AG09319 (cell line): ENCODE data around the gene RNF141.

Experiments used
- DNase-seq: peaks from one replicate; pipeline ENCODE4 v3.0.0-alpha.2; 2010; ENCODE audit warnings: low read depth; ENCODE audit errors: extremely low read depth
- TF ChIP-seq, protein P1 (sequence below): IDR thresholded peaks from 2 replicates; pipeline ENCODE4 v1.5.1; 2011; ENCODE audit warnings: low read depth, mild to moderate bottlenecking, inconsistent platforms, low read length, moderate library complexity

Gene RNF141

DNA sequence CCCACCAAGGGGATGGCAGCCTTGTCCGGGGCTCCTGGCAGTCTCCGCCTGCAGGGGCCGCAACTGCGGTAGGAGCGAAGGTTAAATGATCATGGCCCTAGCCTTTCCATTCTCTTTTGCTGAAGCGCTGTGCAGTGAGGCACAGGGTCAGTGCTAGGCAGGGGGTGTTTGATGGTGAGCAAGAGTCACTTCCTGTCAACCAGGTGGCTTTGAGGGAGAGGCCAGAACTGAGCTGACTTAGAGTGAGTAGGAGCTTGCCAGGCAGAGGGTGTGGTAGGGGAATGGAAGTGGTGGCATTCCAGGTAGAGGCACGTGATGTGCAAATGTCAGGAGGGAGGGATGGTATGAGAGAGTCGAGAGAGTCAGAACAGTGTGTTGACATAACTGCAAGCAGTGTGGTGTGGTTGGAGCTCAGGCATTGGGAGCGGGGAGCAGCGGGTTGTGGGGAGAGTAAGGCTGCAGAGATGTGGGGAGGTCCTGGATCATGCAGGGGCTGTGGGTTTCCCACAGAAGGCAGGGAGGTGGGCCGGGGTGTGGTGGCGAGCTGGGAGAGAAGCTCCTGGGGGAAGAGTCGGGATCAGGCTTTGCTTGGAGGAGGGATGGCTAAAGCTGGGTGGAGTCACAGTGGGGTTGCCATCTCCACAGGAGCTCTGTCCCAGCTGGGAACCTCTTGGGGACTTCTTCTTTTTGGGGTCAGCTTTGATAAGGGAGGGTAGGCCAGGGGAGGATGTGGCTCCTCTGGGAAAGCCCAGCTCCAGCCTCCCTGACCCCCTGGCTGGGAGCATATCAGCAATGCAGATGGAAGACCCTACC is 52.7 kb downstream of the RNF141 start:
- DNase-seq = no peak
- TF ChIP-seq, protein P1, sequence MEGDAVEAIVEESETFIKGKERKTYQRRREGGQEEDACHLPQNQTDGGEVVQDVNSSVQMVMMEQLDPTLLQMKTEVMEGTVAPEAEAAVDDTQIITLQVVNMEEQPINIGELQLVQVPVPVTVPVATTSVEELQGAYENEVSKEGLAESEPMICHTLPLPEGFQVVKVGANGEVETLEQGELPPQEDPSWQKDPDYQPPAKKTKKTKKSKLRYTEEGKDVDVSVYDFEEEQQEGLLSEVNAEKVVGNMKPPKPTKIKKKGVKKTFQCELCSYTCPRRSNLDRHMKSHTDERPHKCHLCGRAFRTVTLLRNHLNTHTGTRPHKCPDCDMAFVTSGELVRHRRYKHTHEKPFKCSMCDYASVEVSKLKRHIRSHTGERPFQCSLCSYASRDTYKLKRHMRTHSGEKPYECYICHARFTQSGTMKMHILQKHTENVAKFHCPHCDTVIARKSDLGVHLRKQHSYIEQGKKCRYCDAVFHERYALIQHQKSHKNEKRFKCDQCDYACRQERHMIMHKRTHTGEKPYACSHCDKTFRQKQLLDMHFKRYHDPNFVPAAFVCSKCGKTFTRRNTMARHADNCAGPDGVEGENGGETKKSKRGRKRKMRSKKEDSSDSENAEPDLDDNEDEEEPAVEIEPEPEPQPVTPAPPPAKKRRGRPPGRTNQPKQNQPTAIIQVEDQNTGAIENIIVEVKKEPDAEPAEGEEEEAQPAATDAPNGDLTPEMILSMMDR = no peak

DNA sequence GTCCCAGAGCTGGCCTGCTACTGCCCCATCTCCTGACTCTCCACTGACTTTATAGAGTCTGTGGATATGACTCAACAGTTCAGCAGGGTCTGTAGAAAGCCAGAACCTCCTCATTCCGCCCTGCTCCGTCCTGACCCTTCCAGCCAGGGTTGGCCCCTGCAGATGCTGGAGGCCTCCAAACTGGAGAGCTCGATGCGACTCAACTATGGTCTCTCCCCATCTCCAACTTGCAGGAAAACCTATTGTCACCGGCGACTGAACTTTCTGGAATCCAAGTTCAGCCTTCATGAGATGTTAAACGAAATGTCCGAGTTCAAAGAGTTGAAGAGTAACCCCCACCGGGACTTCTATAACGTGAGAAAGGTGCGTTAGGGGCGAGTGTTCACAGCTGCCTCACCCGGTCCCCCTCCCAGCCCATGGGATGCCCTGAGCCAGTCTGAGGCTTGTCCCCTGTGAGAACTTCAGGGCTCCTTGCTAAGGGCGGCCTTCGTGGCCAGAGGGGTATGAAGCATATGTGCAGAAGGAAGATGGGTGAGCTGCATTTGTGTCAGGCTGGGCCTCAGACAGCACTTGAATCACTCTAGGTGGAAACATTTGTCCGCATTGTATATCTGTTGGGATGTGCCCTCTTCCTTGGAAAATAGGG is 53.9 kb downstream of the RNF141 start:
- no peak for DNase-seq
- TF ChIP-seq, protein P1 = no peak

DNA sequence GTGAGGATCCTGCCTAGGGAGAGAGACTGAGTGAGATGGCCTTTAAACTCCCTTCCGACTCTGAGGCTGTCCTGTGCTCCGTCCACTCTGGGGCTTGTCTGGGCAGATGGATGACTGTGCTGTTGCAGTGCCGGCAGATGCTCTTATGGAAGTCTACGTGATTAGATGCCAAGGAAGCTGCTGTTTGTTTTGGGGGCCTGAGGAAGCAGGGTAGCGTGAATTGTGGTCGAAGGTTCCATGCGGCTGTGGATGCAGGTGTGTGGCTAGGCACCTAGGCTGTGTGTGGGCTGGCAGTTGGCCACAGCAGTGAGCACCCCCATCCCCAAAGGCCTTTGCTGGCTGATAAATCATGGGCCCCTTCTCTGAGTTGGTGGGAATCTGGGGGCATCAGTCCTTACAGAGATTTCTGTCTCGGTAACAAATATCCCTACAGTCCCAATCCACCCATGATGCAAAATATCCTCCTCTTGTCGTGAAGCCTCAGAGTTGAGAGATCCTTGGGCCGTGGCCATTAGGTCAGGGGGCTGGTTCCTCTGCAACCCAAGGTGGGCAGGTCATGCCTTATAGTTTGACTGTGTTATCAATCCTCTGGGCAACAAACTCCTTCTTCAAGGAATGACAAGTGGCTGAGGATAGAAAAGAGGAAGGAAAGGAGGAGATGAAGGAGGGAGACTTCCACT is 54.7 kb downstream of the RNF141 start:
- DNase-seq = no peak
- TF ChIP-seq, protein P1 = no peak

DNA sequence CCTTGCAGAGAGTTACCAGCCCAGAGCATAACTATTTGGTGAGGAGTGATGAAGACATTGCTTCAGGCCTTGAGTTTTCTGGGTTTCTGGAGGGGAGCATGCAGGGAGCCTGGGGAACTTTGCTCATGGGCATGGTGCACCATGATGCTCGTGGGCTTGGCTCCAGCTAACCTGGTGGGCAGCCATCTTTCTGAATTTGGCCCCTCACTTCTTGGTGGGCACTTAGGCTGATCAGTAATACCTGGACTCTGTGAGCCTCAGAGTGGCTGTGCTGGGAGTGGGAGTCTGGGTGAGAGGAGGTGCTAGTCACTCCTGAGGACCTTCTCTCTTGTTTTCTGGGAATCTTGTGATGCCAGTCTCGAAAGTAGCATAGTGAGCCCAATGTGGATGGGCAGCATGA is 55.3 kb downstream of the RNF141 start:
- DNase-seq = no peak
- TF ChIP-seq, protein P1 = no peak

DNA sequence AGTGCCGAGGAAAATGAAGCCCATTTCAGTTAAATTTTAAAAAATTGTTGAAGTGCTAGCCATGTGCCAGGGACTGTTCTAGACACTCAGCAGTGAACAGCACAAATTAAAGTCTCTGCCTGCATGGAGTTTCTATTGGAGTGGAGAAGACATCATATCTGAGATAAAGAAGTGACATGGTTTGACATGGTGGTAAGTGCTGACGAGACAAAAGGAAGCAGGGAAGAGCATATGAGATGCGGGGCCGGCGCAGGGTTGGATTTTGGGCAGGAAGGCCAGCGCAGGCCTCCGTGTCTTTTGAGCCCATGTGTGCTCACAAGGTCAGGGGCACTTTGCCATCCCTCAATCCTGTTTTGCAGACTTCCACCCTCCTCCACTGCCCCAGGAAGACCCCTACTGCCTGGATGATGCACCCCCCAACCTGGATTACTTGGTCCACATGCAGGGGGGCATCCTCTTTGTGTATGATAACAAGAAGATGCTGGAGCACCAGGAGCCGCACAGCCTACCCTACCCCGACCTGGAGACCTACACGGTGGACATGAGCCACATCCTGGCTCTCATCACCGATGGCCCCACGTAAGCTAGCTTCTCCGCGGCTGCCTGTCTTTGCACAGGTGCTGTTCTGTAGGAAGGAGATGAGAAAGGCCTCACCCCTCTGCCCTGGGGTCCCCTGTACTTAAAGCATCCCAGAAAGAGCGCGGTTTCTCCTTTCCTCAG is 56.4 kb downstream of the RNF141 start:
- no peak for DNase-seq
- TF ChIP-seq, protein P1 = no peak

DNA sequence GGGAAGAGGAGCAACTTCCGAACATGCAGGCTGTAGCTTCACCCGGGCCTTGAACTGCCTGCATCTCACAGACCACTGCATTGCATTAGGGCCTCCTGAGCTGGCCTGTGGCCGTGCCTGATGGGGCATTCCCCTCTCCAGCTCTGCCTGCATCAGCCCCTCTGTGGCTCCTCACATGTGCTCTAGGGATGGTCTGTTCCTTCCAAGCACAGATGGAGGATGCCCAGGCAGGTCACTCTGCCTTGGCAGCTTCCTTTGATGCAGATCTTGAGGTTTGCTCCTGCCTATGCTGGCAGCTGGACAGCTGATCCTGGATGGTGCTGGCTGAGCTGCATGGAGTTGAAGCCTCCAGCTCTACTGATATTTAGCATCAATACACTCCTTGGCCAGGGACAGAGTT is 57.4 kb downstream of the RNF141 start:
- TF ChIP-seq, protein P1 = no peak
- DNase-seq = no peak
